H1 (cell line): ENCODE data around the gene SH3RF2. TPM values are rescaled to one million over a fixed set of nuclear protein-coding genes. Genes with fewer than 3 reads are reported as not detected.

Experiments used
- CTCF ChIA-PET: fragments of 300-600 bp; sonication (Branson Sonifier 250); formaldehyde crosslinking; loops from one replicate; lab custom pipeline; 2021; ENCODE audit not compliant: partially characterized antibody; lab: Charles Lee
- POLR2A ChIA-PET: fragments of 300-600 bp; sonication (Branson Sonifier 250); formaldehyde crosslinking; loops from one replicate; lab custom pipeline; 2021; ENCODE audit warnings: inconsistent platforms; ENCODE audit not compliant: partially characterized antibody; lab: Charles Lee
- DNase-seq, 2 experiments: peaks; one replicate each; pipeline versions ENCODE4 v3.0.0 to v3.0.0-alpha.2; 2010 to 2022; ENCODE audit warnings: low spot score in 2 of 2, low read depth in 1 of 2, mixed read lengths in 1 of 2
- FAIRE-seq: peaks from 2 replicates; lab custom pipeline; 2011; peaks lifted over from hg19 to GRCh38; lab: Jason Lieb, UNC
- H2AFZ ChIP-seq: 2 replicates; pipeline ENCODE4 v1.8.1; 2012; ENCODE audit warnings: low read length, inconsistent platforms
- H2AK5ac ChIP-seq: 2 replicates; pipeline ENCODE4 v1.6.1; 2013; ENCODE audit warnings: low read depth, low read length
- H2BK120ac ChIP-seq: replicated peaks from 2 replicates; pipeline ENCODE3; 2013; ENCODE audit warnings: low read depth, low read length, inconsistent platforms
- H2BK12ac ChIP-seq: 2 replicates; pipeline ENCODE4 v1.6.1; 2013; ENCODE audit warnings: low read depth, low read length
- H2BK15ac ChIP-seq: 2 replicates; pipeline ENCODE4 v1.6.1; 2013; ENCODE audit warnings: low read length
- H2BK20ac ChIP-seq: 2 replicates; pipeline ENCODE4 v1.6.1; 2013; ENCODE audit warnings: low read length
- H2BK5ac ChIP-seq: 2 replicates; pipeline ENCODE4 v1.6.1; 2013; ENCODE audit warnings: low read depth, low read length
- H3K14ac ChIP-seq: 2 replicates; pipeline ENCODE4 v1.6.1; 2013; ENCODE audit warnings: inconsistent platforms; ENCODE audit not compliant: insufficient read length
- H3K18ac ChIP-seq: 2 replicates; pipeline ENCODE4 v1.6.1; 2013; ENCODE audit warnings: low read length; ENCODE audit errors: extremely low read depth
- H3K23ac ChIP-seq: 2 replicates; pipeline ENCODE4 v1.6.1; 2013; ENCODE audit warnings: inconsistent platforms; ENCODE audit not compliant: insufficient read length
- H3K23me2 ChIP-seq: 2 replicates; pipeline ENCODE4 v1.6.1; 2013; ENCODE audit warnings: low read depth, low read length
- H3K27ac ChIP-seq: 2 replicates; pipeline ENCODE4 v1.6.1; 2011; ENCODE audit warnings: low read depth, low read length, inconsistent platforms
- H3K27me3 ChIP-seq, 4 experiments: replicated peaks in 1 of 4; 1 replicate in 1 of 4; 2 replicates in 3 of 4; pipeline versions ENCODE4 v1.6.1 to v1.8.1; 2011 to 2013; ENCODE audit warnings: low read length in 3 of 4, mild to moderate bottlenecking in 3 of 4, inconsistent platforms in 2 of 4, mixed read lengths in 2 of 4, moderate library complexity in 1 of 4; ENCODE audit not compliant: control insufficient read depth in 3 of 4, insufficient read depth in 3 of 4; ENCODE audit errors: extremely low read depth in 1 of 4
- H3K36me3 ChIP-seq, 4 experiments: 2 replicates each; pipeline versions ENCODE4 v1.6.1 to v1.8.1; 2011 to 2013; ENCODE audit warnings: mild to moderate bottlenecking in 4 of 4, low read length in 3 of 4, moderate library complexity in 2 of 4, control low read depth in 1 of 4, inconsistent platforms in 1 of 4; ENCODE audit not compliant: insufficient read depth in 4 of 4, control insufficient read depth in 2 of 4
- H3K4ac ChIP-seq: replicated peaks from 2 replicates; pipeline ENCODE3; 2013; ENCODE audit warnings: low read length, low read depth, mixed read lengths, inconsistent platforms; ENCODE audit not compliant: insufficient read length
- H3K4me1 ChIP-seq, 4 experiments: replicated peaks in 1 of 4; 1 replicate in 1 of 4; 2 replicates in 3 of 4; pipeline versions ENCODE4 v1.6.1 to v1.8.1; 2011 to 2013; ENCODE audit warnings: low read length in 3 of 4, inconsistent platforms in 2 of 4, mixed read lengths in 1 of 4; ENCODE audit not compliant: insufficient read depth in 4 of 4, control insufficient read depth in 3 of 4
- H3K4me2 ChIP-seq, 2 experiments: 2 replicates each; pipeline versions ENCODE4 v1.6.1 to v1.8.1; 2011 to 2013; ENCODE audit warnings: low read depth in 2 of 2, low read length in 2 of 2, control low read depth in 1 of 2, inconsistent platforms in 1 of 2, mild to moderate bottlenecking in 1 of 2; ENCODE audit not compliant: insufficient read depth in 1 of 2
- H3K4me3 ChIP-seq, 4 experiments: fragments of 200-600, 300-600 bp in 1 of 4; sonication (generic), shearing (Covaris generic), sonication (Bioruptor Twin) in 1 of 4; 2 replicates each; pipeline versions ENCODE4 v1.5.1 to v1.8.1; 2011 to 2016; ENCODE audit warnings: low read length in 4 of 4, low read depth in 3 of 4, control low read depth in 2 of 4, inconsistent platforms in 2 of 4, mild to moderate bottlenecking in 2 of 4, mixed read lengths in 1 of 4, moderate library complexity in 1 of 4; ENCODE audit not compliant: insufficient read depth in 2 of 4; ENCODE audit errors: extremely low read depth in 1 of 4
- H3K56ac ChIP-seq: replicated peaks from 2 replicates; pipeline ENCODE3; 2013; ENCODE audit warnings: low read depth, mild to moderate bottlenecking, mixed read lengths, low read length, inconsistent platforms; ENCODE audit not compliant: insufficient read length
- H3K79me1 ChIP-seq: 2 replicates; pipeline ENCODE4 v1.6.1; 2013; ENCODE audit warnings: low read depth, low read length, control low read depth
- H3K79me2 ChIP-seq, 2 experiments: 2 replicates each; pipeline versions ENCODE4 v1.6.1 to v1.8.1; 2012 to 2013; ENCODE audit warnings: low read length in 2 of 2, mild to moderate bottlenecking in 2 of 2, inconsistent platforms in 1 of 2; ENCODE audit not compliant: insufficient read depth in 2 of 2, control insufficient read depth in 1 of 2
- H3K9ac ChIP-seq, 4 experiments: replicated peaks in 1 of 4; 1 replicate in 1 of 4; 2 replicates in 3 of 4; pipeline versions ENCODE4 v1.6.1 to v1.8.1; 2011 to 2013; ENCODE audit warnings: low read depth in 3 of 4, low read length in 3 of 4, control low read depth in 2 of 4, mild to moderate bottlenecking in 2 of 4, moderate library complexity in 2 of 4, inconsistent platforms in 1 of 4; ENCODE audit errors: extremely low read depth in 1 of 4
- H3K9me3 ChIP-seq, 2 experiments: 2 replicates each; pipeline versions ENCODE4 v1.6.1 to v1.8.1; 2012 to 2013; ENCODE audit warnings: mild to moderate bottlenecking in 2 of 2, moderate library complexity in 2 of 2, control low read depth in 1 of 2, inconsistent platforms in 1 of 2, low read depth in 1 of 2, low read length in 1 of 2, mixed read lengths in 1 of 2; ENCODE audit not compliant: insufficient read depth in 2 of 2
- H4K20me1 ChIP-seq, 2 experiments: replicated peaks in 1 of 2; 2 replicates each; pipeline versions ENCODE3 to v1.8.1; 2011 to 2013; ENCODE audit warnings: inconsistent platforms in 2 of 2, low read length in 2 of 2, mild to moderate bottlenecking in 1 of 2; ENCODE audit not compliant: insufficient read depth in 2 of 2, control insufficient read depth in 1 of 2
- H4K5ac ChIP-seq: 2 replicates; pipeline ENCODE4 v1.6.1; 2013; ENCODE audit warnings: low read length, low read depth, mixed read lengths, inconsistent platforms; ENCODE audit not compliant: insufficient read length
- H4K8ac ChIP-seq: 2 replicates; pipeline ENCODE4 v1.8.0; 2013; ENCODE audit warnings: mild to moderate bottlenecking, moderate library complexity, low read length, inconsistent platforms; ENCODE audit not compliant: insufficient read depth; ENCODE audit errors: extremely low read depth
- H4K91ac ChIP-seq: replicated peaks from 2 replicates; pipeline ENCODE3; 2013; ENCODE audit warnings: low read length, mixed read lengths, inconsistent platforms; ENCODE audit not compliant: insufficient read length
- RFX5 ChIP-seq: IDR thresholded peaks from 2 replicates; pipeline ENCODE4 v1.6.1; 2011; ENCODE audit warnings: low read depth, low read length, improper control_type of control experiment, borderline replicate concordance
- SIRT6 ChIP-seq: IDR thresholded peaks from one replicate; pipeline ENCODE4 v1.7.1; 2012; ENCODE audit warnings: low read length, inconsistent platforms
- SP1 ChIP-seq: IDR thresholded peaks from 2 replicates; pipeline ENCODE4 v1.6.1; 2011; ENCODE audit warnings: low read depth, low read length
- SUZ12 ChIP-seq: fragments of 200-600 bp; sonication (generic); IDR thresholded peaks from 2 replicates; pipeline ENCODE4 v1.6.1; 2012; ENCODE audit warnings: mild to moderate bottlenecking, inconsistent platforms, low read length, moderate library complexity, mixed read lengths
- WGBS, 2 experiments: shearing (Covaris generic) in 1 of 2; methylation state at CpG; one replicate each; pipeline versions ENCODE4 v1.1.6 to v1.1.7; 2013 to 2015; ENCODE audit warnings: low lambda C conversion rate in 2 of 2, mixed read lengths in 2 of 2, inconsistent platforms in 1 of 2, low coverage in 1 of 2, missing lambda C conversion rate in 1 of 2; ENCODE audit not compliant: insufficient replicate concordance in 2 of 2, insufficient coverage in 1 of 2, insufficient read length in 1 of 2; ENCODE audit errors: extremely low coverage in 1 of 2, missing lambda C conversion rate in 1 of 2; 5-methylcytosine and 5-hydroxymethylcytosine counted together
- polyA plus RNA-seq, 7 experiments: library from polyadenylated mRNA; depleted of rRNA in 3 of 7; stranded (reverse) in 5 of 7; unstranded in 2 of 7; fragments of >200 nt in 5 of 7; fragments of 200-250 nt in 2 of 7; gene quantifications; 1 replicate in 5 of 7; 2 replicates in 1 of 7; 4 replicates in 1 of 7; pipeline versions ENCODE4 v1.2.1 to v1.2.3, GENCODE V29; 2011 to 2013; ENCODE audit warnings: missing spikeins in 2 of 7, mixed read lengths in 2 of 7
- total RNA-seq: library from RNA; stranded (reverse); fragmentation: NEBNext Ultra II Directional; extraction: Animal tissue kit (Norgen Biotek cat#: 25700); gene quantifications from 2 replicates; pipeline ENCODE4 v1.2.1, GENCODE V29; 2021

SH3RF2 gene
- total and polyA plus RNA-seq, 2 of the 8 experiments (the other 6 are each of a cell fraction or from before 2014, with no cell fraction given), result 0.80 to 0.95 TPM

- CTCF ChIA-PET, result interaction anchor here (0.8 to 1.8 kb wide), 6 partner anchors 16 to 41 kb away, joined by 3 to 6 read pairs (median 4); no protein-coding TSS in a partner anchor
- H3K36me3 ChIP-seq, result no peaks in the 10 kb centered on the region
Observed at GRCh38 chr5:146070746-146071145, 134.4 kb downstream of the SH3RF2 start.

More at GRCh38 chr5:146070746-146071145, 134.4 kb downstream of the SH3RF2 start:
- H2BK12ac ChIP-seq, result no peak overlapping the region
- no peak overlapping the region for H3K4me2 ChIP-seq
- H3K23ac ChIP-seq, result no peak overlapping the region
- H2BK120ac ChIP-seq, result no peak overlapping the region
- H2BK5ac ChIP-seq, result no peak overlapping the region
- peaks cover 6 to 16% (median 11%) of the 10 kb centered on the region in 4 experiments; a peak in 6 of 7 replicates for H3K4me1 ChIP-seq
- H3K56ac ChIP-seq, result no peak overlapping the region
- no peak overlapping the region for H3K14ac ChIP-seq
- no peak overlapping the region for H3K27ac ChIP-seq
- TF ChIP-seq SP1 (no peak), SUZ12 (no peak), SIRT6 (no peak), RFX5 (no peak)
- H4K20me1 ChIP-seq, result no peaks in the 10 kb centered on the region
- no peaks in the 10 kb centered on the region; a peak in 2 of 7 replicates for H3K27me3 ChIP-seq
- no peak overlapping the region for H2AFZ ChIP-seq
- no peak overlapping the region for H3K9ac ChIP-seq
- H2BK15ac ChIP-seq, result no peak overlapping the region
- no peaks in the 10 kb centered on the region for H3K9me3 ChIP-seq
- H3K79me1 ChIP-seq, result no peaks in the 10 kb centered on the region
- FAIRE-seq, result no peak
- no peak overlapping the region for H4K91ac ChIP-seq
- H4K8ac ChIP-seq, result no peak overlapping the region
- POLR2A ChIA-PET, result interaction anchor here (1.2 to 1.6 kb wide), 2 partner anchors 8 to 25 kb away, joined by 3 read pairs; no protein-coding TSS in a partner anchor
- H3K23me2 ChIP-seq, result peaks cover 5% of the 10 kb centered on the region; the same call in 1 of the 2 replicates
- no peak overlapping the region for H2AK5ac ChIP-seq
- no peak for DNase-seq
- no peak overlapping the region for H2BK20ac ChIP-seq
- no peak overlapping the region for H3K18ac ChIP-seq
- H4K5ac ChIP-seq, result no peak overlapping the region
- H3K4me3 ChIP-seq, result no peak overlapping the region
- H3K79me2 ChIP-seq, result no peaks in the 10 kb centered on the region
- no peak overlapping the region for H3K4ac ChIP-seq
- 93% methylated on average over 3 of the region's 3 CpGs; no CpG with 5 or more reads in 1 of the 2 experiments for WGBS, 2 experiments
